ENCODE data around the gene AP2A2.

The AP2A2 gene

DNA sequence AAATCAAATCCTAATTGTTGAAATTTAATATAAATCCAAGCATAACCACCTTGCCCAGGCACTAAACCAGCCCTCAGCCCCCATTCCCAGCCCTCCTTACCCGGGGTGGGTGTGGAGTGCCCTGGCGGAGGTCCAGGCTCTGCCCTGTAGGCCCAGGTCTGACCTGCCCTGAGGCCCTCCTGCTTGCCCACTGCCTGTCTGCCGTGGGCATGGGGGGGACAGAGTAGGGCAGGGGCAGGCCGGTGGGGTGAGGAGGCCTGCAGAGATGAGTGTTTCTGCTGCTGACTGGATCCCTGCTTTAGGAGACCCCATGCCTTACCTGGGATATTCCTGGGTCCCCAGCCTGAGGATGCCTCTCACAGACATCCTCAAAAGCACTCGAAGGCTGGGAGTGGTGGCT, 11.5 kb upstream of the AP2A2 start:
- no peak overlapping the region for H3K27ac ChIP-seq
- TF ChIP-seq, protein P1, sequence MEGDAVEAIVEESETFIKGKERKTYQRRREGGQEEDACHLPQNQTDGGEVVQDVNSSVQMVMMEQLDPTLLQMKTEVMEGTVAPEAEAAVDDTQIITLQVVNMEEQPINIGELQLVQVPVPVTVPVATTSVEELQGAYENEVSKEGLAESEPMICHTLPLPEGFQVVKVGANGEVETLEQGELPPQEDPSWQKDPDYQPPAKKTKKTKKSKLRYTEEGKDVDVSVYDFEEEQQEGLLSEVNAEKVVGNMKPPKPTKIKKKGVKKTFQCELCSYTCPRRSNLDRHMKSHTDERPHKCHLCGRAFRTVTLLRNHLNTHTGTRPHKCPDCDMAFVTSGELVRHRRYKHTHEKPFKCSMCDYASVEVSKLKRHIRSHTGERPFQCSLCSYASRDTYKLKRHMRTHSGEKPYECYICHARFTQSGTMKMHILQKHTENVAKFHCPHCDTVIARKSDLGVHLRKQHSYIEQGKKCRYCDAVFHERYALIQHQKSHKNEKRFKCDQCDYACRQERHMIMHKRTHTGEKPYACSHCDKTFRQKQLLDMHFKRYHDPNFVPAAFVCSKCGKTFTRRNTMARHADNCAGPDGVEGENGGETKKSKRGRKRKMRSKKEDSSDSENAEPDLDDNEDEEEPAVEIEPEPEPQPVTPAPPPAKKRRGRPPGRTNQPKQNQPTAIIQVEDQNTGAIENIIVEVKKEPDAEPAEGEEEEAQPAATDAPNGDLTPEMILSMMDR (conservative IDR thresholded peaks at IDR 0.05) = no peak

DNA sequence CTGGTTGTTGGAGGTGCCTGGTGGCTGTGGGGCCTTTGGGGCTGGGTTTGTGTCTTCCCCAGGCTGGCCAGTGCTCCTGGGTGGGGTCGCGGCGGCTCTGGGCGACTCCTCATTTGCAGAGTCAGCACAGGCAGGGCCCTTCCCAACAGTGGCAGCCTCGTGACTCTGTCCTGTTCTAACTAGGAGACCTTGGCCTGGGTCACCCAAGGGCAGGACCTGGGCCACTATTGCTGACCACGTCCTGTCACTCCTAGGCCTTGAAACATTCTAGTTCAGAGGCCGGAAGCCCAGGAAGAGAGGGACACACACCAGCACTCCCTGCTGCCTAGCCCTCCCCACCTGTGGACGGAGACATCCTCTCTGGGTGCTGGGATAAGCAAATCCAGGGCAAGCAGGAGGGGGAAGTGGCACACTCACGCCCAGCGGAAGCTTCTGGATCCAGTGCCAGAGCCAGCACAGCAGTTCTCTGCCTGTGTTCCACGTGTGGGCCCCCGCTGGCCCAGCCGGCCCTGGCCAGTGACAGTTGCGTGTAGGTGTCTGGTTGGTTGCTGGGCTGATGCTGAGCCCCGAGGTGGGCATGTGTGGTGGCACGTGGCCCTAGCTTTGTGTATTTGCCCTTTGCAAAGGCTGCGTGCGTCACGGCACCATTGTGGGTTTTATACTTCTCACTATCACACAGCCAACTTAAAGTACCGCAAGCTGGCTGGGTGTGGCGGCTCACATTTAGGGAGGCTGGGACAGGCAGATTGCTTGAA, 10.7 kb upstream of the AP2A2 start:
- TF ChIP-seq, protein P1 (conservative IDR thresholded peaks at IDR 0.05) = no peak
- no peak overlapping the region for H3K27ac ChIP-seq

DNA sequence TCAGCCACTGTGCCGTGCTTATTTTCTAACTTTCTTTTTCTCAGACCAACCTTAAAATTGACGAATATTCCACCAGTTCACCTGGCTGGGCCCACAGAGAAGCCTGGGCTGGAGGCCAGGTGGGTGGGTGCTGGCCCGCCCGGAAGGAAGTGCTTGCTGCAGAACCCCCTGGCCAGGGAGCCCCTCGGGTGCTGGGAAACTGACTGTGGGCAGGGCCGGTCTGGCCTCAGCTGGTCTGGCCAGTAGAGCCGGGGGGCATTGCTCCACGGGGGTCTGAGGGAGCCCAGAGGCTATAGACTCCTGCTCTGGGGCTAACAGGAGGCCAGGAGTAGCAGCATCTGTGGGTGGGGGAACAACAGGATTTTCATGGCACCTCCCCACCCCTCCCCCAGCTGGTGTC, 8.2 kb upstream of the AP2A2 start:
- TF ChIP-seq, protein P1 (conservative IDR thresholded peaks at IDR 0.05) = no peak
- H3K27ac ChIP-seq = no peak overlapping the region

DNA sequence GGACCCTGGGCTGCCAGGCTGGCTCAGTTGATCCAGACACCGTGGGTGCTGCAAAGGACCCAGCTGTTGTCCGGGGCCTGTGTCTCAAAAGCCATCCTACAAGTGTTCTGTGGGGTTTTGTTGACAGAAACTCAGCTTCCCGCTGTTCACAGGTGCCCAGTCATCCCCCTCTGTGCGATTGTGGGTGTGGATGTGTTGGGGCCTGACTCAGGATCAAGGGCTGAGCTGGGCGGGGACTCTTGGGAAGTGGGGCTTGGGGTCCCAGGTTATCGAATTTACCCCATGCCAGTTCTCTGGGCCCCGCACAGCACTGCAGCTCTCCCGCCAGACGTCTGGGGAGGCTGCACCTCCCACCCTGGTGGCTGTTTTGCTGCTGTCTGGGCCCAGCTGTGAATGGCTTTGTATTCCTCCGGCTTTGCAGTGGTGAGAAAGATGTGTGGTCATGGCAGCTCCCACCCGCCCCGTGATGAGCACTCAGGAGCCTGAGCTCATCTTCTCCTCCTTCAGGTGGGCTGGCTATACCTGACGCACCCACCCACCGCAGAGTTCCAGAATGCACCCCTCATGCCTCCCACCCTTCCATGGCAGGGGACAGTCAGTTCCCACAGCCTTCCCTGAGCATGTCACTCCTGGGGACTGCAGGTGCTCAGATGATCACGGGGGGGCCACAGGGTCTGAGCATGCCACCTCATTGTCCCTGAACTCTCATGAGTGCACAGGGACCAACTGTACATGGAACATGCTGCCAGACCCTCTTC, 3.6 kb upstream of the AP2A2 start:
- TF ChIP-seq, protein P1 (conservative IDR thresholded peaks at IDR 0.05) = no peak
- no peak overlapping the region for H3K27ac ChIP-seq

DNA sequence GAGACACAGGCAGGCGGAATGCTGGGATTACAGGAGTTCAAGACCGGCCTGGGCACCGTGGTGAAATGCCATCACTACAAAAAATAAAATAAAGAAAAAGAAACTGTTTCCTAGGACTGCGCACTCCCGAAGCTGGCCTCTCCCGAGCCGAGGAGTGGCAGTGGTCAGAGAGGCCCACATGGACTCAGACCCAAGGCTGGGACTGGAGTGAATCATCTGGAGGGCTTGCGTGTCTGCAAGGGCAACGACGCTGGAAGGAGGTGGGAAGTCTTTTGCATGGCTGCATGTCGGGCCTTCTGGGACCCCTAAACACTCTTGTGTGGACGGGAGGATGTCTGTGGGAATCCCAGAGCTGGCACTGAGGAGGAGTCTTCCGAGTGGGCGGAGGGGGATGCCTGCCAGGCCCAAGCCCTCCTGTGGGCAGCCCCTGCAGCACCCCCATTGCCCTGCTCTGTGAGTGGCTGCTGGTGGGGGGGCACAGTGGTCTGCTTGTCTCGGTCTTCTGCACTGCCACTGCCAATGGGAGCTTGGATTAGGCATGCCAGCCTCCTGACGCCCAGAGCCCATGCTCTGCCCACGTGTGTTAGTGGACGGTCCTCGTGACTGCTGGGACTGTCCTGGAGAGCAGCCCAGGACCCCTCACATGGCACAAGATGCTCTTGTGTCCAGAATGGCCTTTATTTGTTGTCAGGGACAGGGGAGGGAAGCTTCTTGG, 1.8 kb upstream of the AP2A2 start:
- TF ChIP-seq, protein P1 (conservative IDR thresholded peaks at IDR 0.05) = no peak
- no peak overlapping the region for H3K27ac ChIP-seq

DNA sequence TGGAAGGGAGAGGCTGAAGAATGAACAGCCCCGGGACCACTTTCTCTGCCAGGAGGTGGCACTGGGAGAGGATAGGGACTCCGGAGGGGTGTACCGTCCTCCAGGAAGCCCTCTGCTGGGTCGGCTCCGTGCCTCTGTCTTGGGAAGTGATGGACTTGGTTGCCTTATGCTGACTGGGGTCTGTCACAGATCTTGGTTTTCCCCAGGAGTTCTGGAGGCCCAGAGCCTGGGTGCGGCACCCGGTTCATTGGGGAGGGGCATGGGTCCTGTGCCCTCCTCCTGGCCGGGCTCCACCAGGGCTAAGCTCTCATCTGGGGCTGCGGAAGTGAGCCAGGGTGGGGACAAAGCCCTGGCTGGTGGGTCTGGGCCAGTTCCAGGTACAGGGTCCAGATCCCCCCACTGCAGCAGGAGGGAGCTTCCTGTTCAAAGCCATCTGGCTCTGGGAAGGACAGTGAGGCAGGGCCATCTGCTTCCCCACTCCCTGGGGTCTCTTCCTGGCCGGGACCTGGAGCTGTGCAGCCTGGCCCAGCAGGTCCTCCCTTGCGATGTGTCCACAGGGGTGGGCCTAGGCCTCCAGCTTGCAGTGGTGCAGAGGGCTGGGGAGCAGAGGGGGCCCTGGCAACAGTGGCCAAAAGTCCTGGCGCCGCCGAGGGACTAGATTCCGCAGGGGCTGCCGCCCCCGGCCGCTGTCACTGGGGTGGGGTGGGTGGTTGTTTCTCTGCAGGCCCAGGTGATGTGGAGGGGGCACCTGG, 1.1 kb upstream of the AP2A2 start:
- TF ChIP-seq, protein P1 (conservative IDR thresholded peaks at IDR 0.05) = no peak
- H3K27ac ChIP-seq = no peak overlapping the region

DNA sequence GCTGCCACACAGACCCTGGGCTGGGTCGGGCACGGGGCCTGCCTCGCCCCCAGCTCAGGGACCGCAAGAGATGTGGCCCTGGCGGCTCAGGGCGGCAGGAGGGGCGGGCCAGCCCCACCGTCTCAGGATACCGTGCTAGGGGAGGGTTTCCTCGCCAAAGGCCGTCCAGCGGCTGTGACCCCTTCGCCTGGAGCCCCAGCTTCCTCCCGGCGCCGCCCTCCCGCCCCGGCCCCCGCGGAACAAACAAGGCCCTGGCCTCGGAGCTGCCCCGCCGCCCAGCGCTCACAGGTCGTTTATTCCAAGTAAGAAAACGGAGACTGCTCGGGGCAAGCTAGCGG, 543 bp upstream of the AP2A2 start:
- peak overlapping the region; percentile 84 for H3K27ac ChIP-seq
- TF ChIP-seq, protein P1 (conservative IDR thresholded peaks at IDR 0.05) = no peak

Data from VCaP (cell line).